B cell (primary cell): ENCODE results near the gene KATNA1. TPM values are rescaled to one million over a fixed set of nuclear protein-coding genes. Genes with fewer than 3 reads are reported as not detected.
A peak's percentile ranks its signal among the peaks of the same experiment; 100 is the strongest.

Source experiments
- ATAC-seq: fragments of 200-7000 bp; cut with Tn5 transposase; one replicate; pipeline ENCODE4 v1.10.0; 2021; ENCODE audit warnings: low read depth, mild to moderate bottlenecking, moderate number of reproducible peaks, moderate library complexity
- CTCF ChIA-PET: fragments of 350-600 bp; sonication (Branson Sonifier 250); formaldehyde crosslinking; loops from one replicate; lab custom pipeline; 2021; ENCODE audit warnings: antibody characterized with exemption, inconsistent platforms; lab: Charles Lee
- POLR2A ChIA-PET: fragments of 350-600 bp; sonication (Branson Sonifier 250); formaldehyde crosslinking; loops from one replicate; lab custom pipeline; 2021; ENCODE audit warnings: antibody characterized with exemption; lab: Charles Lee
- DNase-seq: peaks from one replicate; pipeline ENCODE4 v3.0.0; 2013
- H2AFZ ChIP-seq: 2 replicates; pipeline ENCODE4 v1.6.1; 2012; ENCODE audit warnings: mild to moderate bottlenecking, low read depth, low read length; ENCODE audit not compliant: insufficient read depth, poor library complexity, severe bottlenecking
- H3K27ac ChIP-seq, 2 donors: 1 replicate in 1 of 2; 2 replicates in 1 of 2; pipeline ENCODE4 v1.5.1; 2012 to 2013; ENCODE audit warnings: low read length in 2 of 2, mild to moderate bottlenecking in 2 of 2, moderate library complexity in 1 of 2
- H3K27me3 ChIP-seq, 4 experiments: fragments of 200-600 bp in 1 of 4; sonication (generic) in 1 of 4; replicated peaks in 1 of 4; 1 replicate in 2 of 4; 2 replicates in 2 of 4; pipeline versions ENCODE4 v1.6.1 to v1.7.0; 2013 to 2016; ENCODE audit warnings: low read length in 3 of 4, mild to moderate bottlenecking in 2 of 4, mixed read lengths in 1 of 4, moderate library complexity in 1 of 4; ENCODE audit not compliant: insufficient read depth in 4 of 4, control insufficient read depth in 3 of 4; ENCODE audit errors: control extremely low read depth in 1 of 4
- H3K36me3 ChIP-seq, 2 experiments: replicated peaks in 1 of 2; 1 replicate in 1 of 2; 2 replicates in 1 of 2; pipeline versions ENCODE4 v1.6.1 to v1.7.1; 2013; ENCODE audit warnings: low read length in 1 of 2; ENCODE audit not compliant: insufficient read depth in 2 of 2, control insufficient read depth in 1 of 2; ENCODE audit errors: control extremely low read depth in 1 of 2, extremely low read depth in 1 of 2
- H3K4me1 ChIP-seq, 2 donors: fragments of 200-600 bp in 1 of 2; sonication (generic) in 1 of 2; 1 replicate in 1 of 2; 2 replicates in 1 of 2; pipeline versions ENCODE4 v1.5.1 to v1.6.1; 2013 to 2017; ENCODE audit warnings: low read length in 2 of 2; ENCODE audit not compliant: control insufficient read depth in 2 of 2, insufficient read depth in 2 of 2
- H3K4me2 ChIP-seq: replicated peaks from 2 replicates; pipeline ENCODE3; 2012; ENCODE audit warnings: mild to moderate bottlenecking, low read depth, low read length; ENCODE audit not compliant: poor library complexity, severe bottlenecking
- H3K4me3 ChIP-seq, 5 experiments: fragments of 200-600 bp in 1 of 5; sonication (generic) in 1 of 5; 1 replicate in 3 of 5; 2 replicates in 2 of 5; pipeline versions ENCODE4 v1.5.1 to v1.7.0; 2011 to 2016; ENCODE audit warnings: low read length in 4 of 5, mild to moderate bottlenecking in 4 of 5, low read depth in 2 of 5, control low read depth in 1 of 5, moderate library complexity in 1 of 5; ENCODE audit not compliant: insufficient read depth in 1 of 5; ENCODE audit errors: control extremely low read depth in 1 of 5, extremely low read depth in 1 of 5
- H3K79me2 ChIP-seq: fragments of 200-600 bp; sonication (generic); one replicate; pipeline ENCODE4 v1.6.0; 2016; ENCODE audit warnings: low read length; ENCODE audit not compliant: control insufficient read depth, insufficient read depth
- H3K9ac ChIP-seq: fragments of 200-600 bp; sonication (generic); 2 replicates; pipeline ENCODE4 v1.6.1; 2017; ENCODE audit warnings: mild to moderate bottlenecking, low read length, moderate library complexity
- H3K9me3 ChIP-seq, 3 donors: one replicate each; pipeline versions ENCODE4 v1.6.1 to v1.7.1; 2013; ENCODE audit warnings: low read length in 2 of 3; ENCODE audit not compliant: control insufficient read depth in 2 of 3, insufficient read depth in 1 of 3; ENCODE audit errors: control extremely low read depth in 1 of 3
- H4K20me1 ChIP-seq: 2 replicates; pipeline ENCODE4 v1.6.0; 2012; ENCODE audit warnings: mild to moderate bottlenecking, low read length; ENCODE audit not compliant: insufficient read depth, control insufficient read depth, poor library complexity, severe bottlenecking
- H3K27ac Mint-ChIP-seq: one replicate; pipeline ENCODE4 v1.8.0; 2021; ENCODE audit warnings: mixed read lengths
- H3K27me3 Mint-ChIP-seq: one replicate; pipeline ENCODE4 v1.8.0; 2021; ENCODE audit warnings: mixed read lengths
- H3K4me1 Mint-ChIP-seq: one replicate; pipeline ENCODE4 v1.8.0; 2021; ENCODE audit warnings: mixed read lengths
- H3K4me3 Mint-ChIP-seq: one replicate; pipeline ENCODE4 v1.8.0; 2021; ENCODE audit warnings: mixed read lengths
- H3K9me3 Mint-ChIP-seq: one replicate; pipeline ENCODE4 v1.8.0; 2022; ENCODE audit warnings: mixed read lengths; ENCODE audit not compliant: insufficient read depth
- EZH2 ChIP-seq: IDR thresholded peaks from 2 replicates; pipeline ENCODE4 v1.6.1; 2012; ENCODE audit warnings: borderline replicate concordance, low read depth, mild to moderate bottlenecking, moderate library complexity, low read length; ENCODE audit not compliant: insufficient read depth, poor library complexity, severe bottlenecking
- WGBS: methylation state at CpG from one replicate; pipeline ENCODE4 v1.1.5; 2013; ENCODE audit warnings: missing lambda C conversion rate; ENCODE audit not compliant: insufficient coverage; 5-methylcytosine and 5-hydroxymethylcytosine counted together
- intact Hi-C: fragments of 100-400 bp; cut with micrococcal nuclease; formaldehyde crosslinking; loops from one replicate; pipeline ENCODE4 v1.10.0; 2022
- polyA plus RNA-seq: library from polyadenylated mRNA; depleted of rRNA; stranded (reverse); fragments of >200 nt; gene quantifications from 2 replicates; pipeline ENCODE4 v1.2.3, GENCODE V29; 2012
- total RNA-seq, 2 donors: library from RNA; stranded (reverse); fragments of 120-200 nt in 1 of 2; gene quantifications; 1 replicate in 1 of 2; 2 replicates in 1 of 2; pipeline versions ENCODE4 v1.2.3 to v1.2.4, GENCODE V29; 2013 to 2022
- TF ChIP-seq, protein P1 (sequence below): fragments of 200-600 bp; IDR thresholded peaks from one replicate; pipeline ENCODE4 v1.8.0; 2022; ENCODE audit warnings: antibody characterized with exemption, mild to moderate bottlenecking

Gene KATNA1
- total and polyA plus RNA-seq, 2 donors (not counting 1 experiment from before 2014, with no cell fraction given), result 10.6 to 19.8 TPM

DNA sequence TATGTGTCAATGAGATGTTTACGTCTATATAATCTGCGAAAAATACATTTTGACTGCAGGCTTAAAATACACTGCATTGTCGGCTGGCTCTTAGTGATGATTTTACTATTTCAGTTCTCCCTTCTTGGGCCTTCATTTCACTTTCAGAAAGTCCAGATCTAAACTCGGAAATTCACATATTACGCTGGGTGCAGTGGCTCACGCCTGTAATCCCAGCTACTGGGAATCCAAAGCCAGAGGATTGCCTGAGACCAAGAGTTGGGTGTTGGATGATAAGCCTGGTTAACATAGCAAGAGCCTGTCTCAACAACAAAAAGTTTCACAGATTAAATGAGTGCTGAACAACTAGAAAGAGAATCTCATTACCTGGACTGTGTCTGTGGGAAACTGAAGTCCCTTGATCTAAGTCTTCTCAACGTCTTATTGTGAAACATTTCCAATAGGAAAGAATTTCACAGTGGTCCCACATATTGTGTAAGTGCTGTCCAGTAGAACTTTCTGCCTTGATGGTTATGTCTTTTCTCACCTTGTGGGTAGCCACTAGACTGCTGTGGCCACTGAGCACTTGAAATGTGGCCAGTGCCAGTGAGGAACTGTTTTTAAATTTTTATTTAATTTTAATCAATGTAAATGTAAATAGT lies 80.4 kb downstream of the KATNA1 start:
- ATAC-seq, result no peak
- TF ChIP-seq EZH2, result no peak
- TF ChIP-seq, protein P1, sequence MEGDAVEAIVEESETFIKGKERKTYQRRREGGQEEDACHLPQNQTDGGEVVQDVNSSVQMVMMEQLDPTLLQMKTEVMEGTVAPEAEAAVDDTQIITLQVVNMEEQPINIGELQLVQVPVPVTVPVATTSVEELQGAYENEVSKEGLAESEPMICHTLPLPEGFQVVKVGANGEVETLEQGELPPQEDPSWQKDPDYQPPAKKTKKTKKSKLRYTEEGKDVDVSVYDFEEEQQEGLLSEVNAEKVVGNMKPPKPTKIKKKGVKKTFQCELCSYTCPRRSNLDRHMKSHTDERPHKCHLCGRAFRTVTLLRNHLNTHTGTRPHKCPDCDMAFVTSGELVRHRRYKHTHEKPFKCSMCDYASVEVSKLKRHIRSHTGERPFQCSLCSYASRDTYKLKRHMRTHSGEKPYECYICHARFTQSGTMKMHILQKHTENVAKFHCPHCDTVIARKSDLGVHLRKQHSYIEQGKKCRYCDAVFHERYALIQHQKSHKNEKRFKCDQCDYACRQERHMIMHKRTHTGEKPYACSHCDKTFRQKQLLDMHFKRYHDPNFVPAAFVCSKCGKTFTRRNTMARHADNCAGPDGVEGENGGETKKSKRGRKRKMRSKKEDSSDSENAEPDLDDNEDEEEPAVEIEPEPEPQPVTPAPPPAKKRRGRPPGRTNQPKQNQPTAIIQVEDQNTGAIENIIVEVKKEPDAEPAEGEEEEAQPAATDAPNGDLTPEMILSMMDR, result no peak
- peak overlapping the region; percentile 78 for H3K4me2 ChIP-seq
- intact Hi-C loops, result loop anchor here (5.0 to 10.0 kb wide), 3 partner anchors 437 to 1824 kb away; partner anchors contain the start of gene ZBTB2
- H2AFZ ChIP-seq, result no peak overlapping the region
- H3K9me3 ChIP-seq, result no peaks in the 10 kb centered on the region
- CTCF ChIA-PET, result interaction anchor here (0.6 to 1.2 kb wide), 3 partner anchors 26 to 701 kb away, joined by 3 read pairs; no protein-coding TSS in a partner anchor
- H3K27ac ChIP-seq, result peak overlapping the region in 1 of 2 donors; percentile 52
- peaks cover 59% of the 10 kb centered on the region for H3K79me2 ChIP-seq
- POLR2A ChIA-PET, result interaction anchor here (0.6 kb wide), 1 partner anchor 39 kb away, joined by 3 read pairs; no protein-coding TSS in a partner anchor
- peak overlapping the region; percentile 94 for H3K4me3 Mint-ChIP-seq
- peak overlapping the region; percentile 99 for H3K9ac ChIP-seq
- peaks cover 28% of the 10 kb centered on the region for H4K20me1 ChIP-seq
- peak overlapping the region; percentile 80 for H3K27ac Mint-ChIP-seq
- 53% methylated on average over 2 of the region's 7 CpGs for WGBS
- no peaks in the 10 kb centered on the region for H3K27me3 Mint-ChIP-seq
- peaks cover 25% of the 10 kb centered on the region for H3K4me1 Mint-ChIP-seq
- H3K4me1 ChIP-seq, result peaks cover 13 to 26% of the 10 kb centered on the region in 2 donors
- H3K4me3 ChIP-seq, result peak overlapping the region in 1 of 5 experiments; percentile 8
- H3K27me3 ChIP-seq, result no peaks in the 10 kb centered on the region
- H3K36me3 ChIP-seq, result peaks cover 0 to 9% of the 10 kb centered on the region in 2 experiments
- peak; percentile 22 for DNase-seq
- H3K9me3 Mint-ChIP-seq, result no peaks in the 10 kb centered on the region

DNA sequence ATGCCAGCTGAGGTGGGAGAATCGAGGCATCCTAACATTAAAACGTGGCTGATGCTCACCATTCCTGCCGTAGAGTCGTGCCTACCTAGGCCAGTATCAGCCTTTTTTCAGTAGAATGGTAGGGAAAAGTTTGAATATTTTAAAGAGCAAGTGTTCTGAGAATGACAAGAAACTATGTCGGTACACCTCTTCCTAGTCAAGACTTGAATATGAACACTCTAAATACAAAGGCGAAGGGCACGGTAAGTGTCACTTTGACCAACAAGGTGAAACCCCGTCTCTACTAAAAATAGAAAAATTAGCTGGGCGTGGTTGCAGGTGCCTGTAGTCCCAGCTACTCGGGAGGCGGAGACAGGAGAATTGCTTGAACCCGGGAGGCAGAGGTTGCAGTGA lies 81.3 kb downstream of the KATNA1 start:
- H3K27me3 Mint-ChIP-seq, result no peaks in the 10 kb centered on the region
- peak overlapping the region; percentile 93 for H3K27ac Mint-ChIP-seq
- no peak for TF ChIP-seq EZH2
- TF ChIP-seq, protein P1, result no peak
- WGBS, result 24% methylated on average over 8 of the region's 12 CpGs
- Histone ChIP-seq H3K27me3 (no peaks in the 10 kb centered on the region), H3K27ac (peak overlapping the region; percentile 84 to 92), H3K36me3 (peaks cover 0 to 3% of the 10 kb centered on the region in 2 experiments), H3K4me3 (peak overlapping the region; percentile 63 to 100 (median 84)), H3K4me1 (peaks cover 13 to 26% of the 10 kb centered on the region in 2 donors), H2AFZ (peak overlapping the region; percentile 97), H4K20me1 (peaks cover 28% of the 10 kb centered on the region), H3K79me2 (peaks cover 51% of the 10 kb centered on the region), H3K9me3 (no peaks in the 10 kb centered on the region), H3K9ac (peak overlapping the region; percentile 99), H3K4me2 (peak overlapping the region; percentile 78)
- intact Hi-C loops, result loop anchor here (5.0 to 10.0 kb wide), 3 partner anchors 438 to 1825 kb away; partner anchors contain the start of gene ZBTB2
- ATAC-seq (no peak), DNase-seq (no peak)
- ChIA-PET POLR2A (interaction anchor here (0.6 kb wide), 1 partner anchor 38 kb away, joined by 3 read pairs; no protein-coding TSS in a partner anchor), CTCF (no interaction called here)
- H3K9me3 Mint-ChIP-seq, result no peaks in the 10 kb centered on the region
- H3K4me3 Mint-ChIP-seq, result peak overlapping the region; percentile 94
- H3K4me1 Mint-ChIP-seq, result peaks cover 25% of the 10 kb centered on the region
